ENCODE measurements around the gene MYO1C. TPM values are rescaled to one million over a fixed set of nuclear protein-coding genes. Genes with fewer than 3 reads are reported as not detected.

The MYO1C gene
- total and polyA plus RNA-seq, 2 of the 8 experiments (the other 6 are each of a cell fraction or from before 2014, with no cell fraction given) = 40.1 to 78.6 TPM

- H3K4me3 ChIP-seq (ENCODE audit: extremely low read depth in 1 of 4, insufficient read depth in 2 of 4, low read depth in 3 of 4, low read length in 4 of 4) = no peak overlapping the region
- peaks cover 2% of the 10 kb centered on the region; the same call in 1 of the 2 replicates for H3K23me2 ChIP-seq (ENCODE audit: low read depth, low read length)
- no peak overlapping the region for H3K14ac ChIP-seq (ENCODE audit: insufficient read length)
- H3K79me1 ChIP-seq (ENCODE audit: low read depth, low read length) = no peaks in the 10 kb centered on the region
- H2BK15ac ChIP-seq (ENCODE audit: low read length) = no peak overlapping the region
- DNase-seq (ENCODE audit: low read depth in 1 of 2, low spot score in 2 of 2) (no peak), FAIRE-seq (no peak)
- H3K9ac ChIP-seq (replicated peaks in 1 of 4; ENCODE audit: extremely low read depth in 1 of 4, low read depth in 3 of 4, low read length in 3 of 4) = no peak overlapping the region
- no peak overlapping the region for H3K4me2 ChIP-seq (ENCODE audit: insufficient read depth in 1 of 2, low read depth in 2 of 2, low read length in 2 of 2)
- ChIA-PET CTCF (ENCODE audit: partially characterized antibody) (interaction anchor here (1.1 to 3.8 kb wide), 4 partner anchors 9 to 36 kb away, joined by 3 to 26 read pairs (median 8); partner anchors contain the start of gene INPP5K), POLR2A (ENCODE audit: partially characterized antibody) (interaction anchor here (0.5 to 2.9 kb wide), 6 partner anchors 9 to 91 kb away, joined by 3 to 15 read pairs (median 12); partner anchors contain the start of gene INPP5K)
- H2BK12ac ChIP-seq (ENCODE audit: low read depth, low read length) = no peak overlapping the region
- no peak overlapping the region for H3K56ac ChIP-seq (replicated peaks; ENCODE audit: insufficient read length, low read depth, low read length)
- H4K91ac ChIP-seq (replicated peaks; ENCODE audit: insufficient read length, low read length) = no peak overlapping the region
- H2BK20ac ChIP-seq (ENCODE audit: low read length) = no peak overlapping the region
- WGBS, 2 experiments (ENCODE audit: extremely low coverage in 1 of 2, insufficient coverage in 1 of 2, insufficient read length in 1 of 2, insufficient replicate concordance in 2 of 2, low coverage in 1 of 2, low lambda C conversion rate in 2 of 2, missing lambda C conversion rate in 1 of 2) = 98% methylated on average over 14 of the region's 14 CpGs; no CpG with 5 or more reads in 1 of the 2 experiments
- H2BK5ac ChIP-seq (ENCODE audit: low read depth, low read length) = no peak overlapping the region
- no peak overlapping the region for H4K5ac ChIP-seq (ENCODE audit: insufficient read length, low read depth, low read length)
- TF ChIP-seq SIX5 (IDR thresholded peaks at IDR 0.05; ENCODE audit: low read depth, low read length) = no peak
- H4K20me1 ChIP-seq (replicated peaks in 1 of 2; ENCODE audit: control insufficient read depth in 1 of 2, insufficient read depth in 2 of 2, low read length in 2 of 2) = peaks cover 0 to 2% of the 10 kb centered on the region in 2 experiments
- H2AK5ac ChIP-seq (ENCODE audit: low read depth, low read length) = no peak overlapping the region
- no peaks in the 10 kb centered on the region for H3K79me2 ChIP-seq (ENCODE audit: control insufficient read depth in 1 of 2, insufficient read depth in 2 of 2, low read length in 2 of 2)
- H3K23ac ChIP-seq (ENCODE audit: insufficient read length) = no peak overlapping the region
- H3K4me1 ChIP-seq (replicated peaks in 1 of 4; ENCODE audit: control insufficient read depth in 3 of 4, insufficient read depth in 4 of 4, low read length in 3 of 4) = peaks cover 0 to 9% (median 4%) of the 10 kb centered on the region in 4 experiments; a peak in 4 of 7 replicates
- no peak overlapping the region for H2AFZ ChIP-seq (ENCODE audit: low read length)
- no peak overlapping the region for H3K4ac ChIP-seq (replicated peaks; ENCODE audit: insufficient read length, low read depth, low read length)
- peaks cover 0 to 5% (median 0%) of the 10 kb centered on the region in 4 experiments; a peak in 2 of 8 replicates for H3K36me3 ChIP-seq (ENCODE audit: control insufficient read depth in 2 of 4, insufficient read depth in 4 of 4, low read length in 3 of 4)
- H3K18ac ChIP-seq (ENCODE audit: extremely low read depth, low read length) = no peak overlapping the region
- H3K27ac ChIP-seq (ENCODE audit: low read depth, low read length) = no peak overlapping the region
- no peaks in the 10 kb centered on the region for H3K9me3 ChIP-seq (ENCODE audit: insufficient read depth in 2 of 2, low read depth in 1 of 2, low read length in 1 of 2)
- no peaks in the 10 kb centered on the region for H3K27me3 ChIP-seq (replicated peaks in 1 of 4; ENCODE audit: control insufficient read depth in 3 of 4, extremely low read depth in 1 of 4, insufficient read depth in 3 of 4, low read length in 3 of 4)
- H2BK120ac ChIP-seq (replicated peaks; ENCODE audit: low read depth, low read length) = no peak overlapping the region
- H4K8ac ChIP-seq (ENCODE audit: extremely low read depth, insufficient read depth, low read length) = no peak overlapping the region
Measured at GRCh38 chr17:1496869-1497268, 4.4 kb upstream of the MYO1C start.
